Endothelial cell of umbilical vein (primary cell): ENCODE results near the gene PEX5. TPM values are rescaled to one million over a fixed set of nuclear protein-coding genes. Genes with fewer than 3 reads are reported as not detected.
"Not testable (repeated sequence)": the region's sequence is repeated elsewhere in the genome, so short reads cannot be mapped to it uniquely, and the experiment has no call there.

ENCODE experiments used
- BruUV-seq: library from RNA; stranded (reverse); fragments of 400-500 nt; replicated peaks from 2 replicates; lab custom pipeline; 2021; lab: Mats Ljungman, UMichigan
- CTCF ChIA-PET: fragments of 300-600, 350-600 bp; sonication (Branson Sonifier 250); formaldehyde crosslinking; loops from one replicate; lab custom pipeline; 2021; ENCODE audit warnings: antibody characterized with exemption, inconsistent platforms; lab: Charles Lee
- POLR2A ChIA-PET: fragments of 300-600, 350-600 bp; sonication (Branson Sonifier 250); formaldehyde crosslinking; loops from one replicate; lab custom pipeline; 2021; ENCODE audit warnings: antibody characterized with exemption, inconsistent platforms; lab: Charles Lee
- DNase-seq: peaks from one replicate; pipeline ENCODE4 v3.0.0-alpha.2; 2011; ENCODE audit warnings: low read depth, low spot score
- FAIRE-seq: peaks from 2 replicates; lab custom pipeline; 2011; peaks lifted over from hg19 to GRCh38; lab: Jason Lieb, UNC
- H2AFZ ChIP-seq: 2 replicates; pipeline ENCODE4 v1.6.0; 2012; ENCODE audit warnings: low read depth, low read length, control low read depth, inconsistent platforms
- H3K27ac ChIP-seq: 2 replicates; pipeline ENCODE4 v1.5.1; 2011; ENCODE audit warnings: low read depth, mild to moderate bottlenecking, control low read depth, low read length, moderate library complexity; ENCODE audit not compliant: insufficient read depth
- H3K27me3 ChIP-seq, 2 experiments: 2 replicates each; pipeline versions ENCODE4 v1.6.0 to v1.6.1; 2011; ENCODE audit warnings: low read length in 2 of 2, mixed read lengths in 1 of 2; ENCODE audit not compliant: control insufficient read depth in 2 of 2, insufficient read depth in 2 of 2
- H3K36me3 ChIP-seq, 2 experiments: 2 replicates in 1 of 2; 3 replicates in 1 of 2; pipeline ENCODE4 v1.5.1; 2011; ENCODE audit warnings: low read length in 2 of 2, mild to moderate bottlenecking in 1 of 2, moderate library complexity in 1 of 2; ENCODE audit not compliant: control insufficient read depth in 2 of 2, insufficient read depth in 2 of 2; ENCODE audit errors: extremely low read depth in 1 of 2
- H3K4me1 ChIP-seq: 3 replicates; pipeline ENCODE4 v1.5.1; 2011; ENCODE audit warnings: mild to moderate bottlenecking, low read length; ENCODE audit not compliant: control insufficient read depth, insufficient read depth; ENCODE audit errors: extremely low read depth
- H3K4me2 ChIP-seq: 2 replicates; pipeline ENCODE4 v1.6.1; 2011; ENCODE audit warnings: low read length, control low read depth, mixed read lengths; ENCODE audit not compliant: insufficient read depth
- H3K4me3 ChIP-seq, 3 experiments: fragments of 200-600 bp in 1 of 3; sonication (generic), shearing (Covaris generic) in 1 of 3; replicated peaks in 1 of 3; 2 replicates each; pipeline ENCODE4 v1.5.1; 2011 to 2016; ENCODE audit warnings: control low read depth in 3 of 3, low read length in 3 of 3, mild to moderate bottlenecking in 2 of 3, inconsistent platforms in 1 of 3, low read depth in 1 of 3, moderate library complexity in 1 of 3; ENCODE audit not compliant: insufficient read depth in 1 of 3
- H3K79me2 ChIP-seq: 2 replicates; pipeline ENCODE4 v1.6.0; 2012; ENCODE audit warnings: low read length, inconsistent platforms; ENCODE audit not compliant: control insufficient read depth, insufficient read depth
- H3K9ac ChIP-seq: replicated peaks from 2 replicates; pipeline ENCODE3; 2011; ENCODE audit warnings: low read length, control low read depth; ENCODE audit not compliant: insufficient read depth; ENCODE audit errors: extremely low read depth
- H3K9me1 ChIP-seq: replicated peaks from 3 replicates; pipeline ENCODE4 v1.6.0; 2011; ENCODE audit warnings: mild to moderate bottlenecking, low read length; ENCODE audit not compliant: control insufficient read depth, insufficient read depth; ENCODE audit errors: extremely low read depth
- H3K9me3 ChIP-seq: replicated peaks from 2 replicates; pipeline ENCODE4 v1.5.1; 2012; ENCODE audit warnings: low read length, inconsistent platforms; ENCODE audit not compliant: control insufficient read depth, insufficient read depth
- H4K20me1 ChIP-seq: replicated peaks from 2 replicates; pipeline ENCODE3; 2011; ENCODE audit warnings: mild to moderate bottlenecking, low read length; ENCODE audit not compliant: control insufficient read depth, insufficient read depth; ENCODE audit errors: extremely low read depth
- FOS ChIP-seq: IDR thresholded peaks from 2 replicates; pipeline ENCODE4 v1.6.1; 2011; ENCODE audit warnings: mild to moderate bottlenecking, low read length, moderate library complexity, borderline replicate concordance; ENCODE audit not compliant: insufficient read depth
- JUN ChIP-seq: IDR thresholded peaks from 2 replicates; pipeline ENCODE4 v1.6.1; 2011; ENCODE audit warnings: borderline replicate concordance, low read depth; ENCODE audit not compliant: insufficient read length, insufficient read depth
- MAX ChIP-seq: IDR thresholded peaks from 2 replicates; pipeline ENCODE4 v1.6.1; 2011; ENCODE audit not compliant: insufficient read depth, insufficient read length
- POLR2AphosphoS5 ChIP-seq: IDR thresholded peaks from 2 replicates; pipeline ENCODE4 v1.6.1; 2012; ENCODE audit warnings: low read depth, mild to moderate bottlenecking, control low read depth, low read length, moderate library complexity; ENCODE audit not compliant: insufficient read depth
- dilution Hi-C: fragments of 300-500 bp; cut with MboI; formaldehyde crosslinking; loops from one replicate; pipeline ENCODE4 v1.15.0; 2019; ENCODE audit warnings: low sequenced_read_pairs; ENCODE audit not compliant: extremely low pct_ligation_motif_present
- intact Hi-C: fragments of 100-400 bp; cut with micrococcal nuclease; formaldehyde crosslinking; loops from one replicate; pipeline ENCODE4 v1.10.0; 2022
- polyA plus RNA-seq, 4 experiments: library from polyadenylated mRNA; depleted of rRNA in 3 of 4; stranded (reverse) in 3 of 4; unstranded in 1 of 4; fragments of >200 nt; gene quantifications; 2 replicates each; pipeline versions ENCODE4 v1.2.1 to v1.2.3, GENCODE V29; 2011 to 2012; ENCODE audit warnings: missing spikeins in 1 of 4
- total RNA-seq: library from RNA; stranded (reverse); gene quantifications from 2 replicates; pipeline ENCODE4 v1.2.3, GENCODE V29; 2021

Gene PEX5
- total and polyA plus RNA-seq, 2 donors (not counting 3 experiments of a cell fraction or from before 2014, with no cell fraction given): 12.9 to 32.3 TPM

GRCh38 chr12:7213745-7214144 lies 24.3 kb downstream of the PEX5 start:
- DNase-seq, H3K27ac ChIP-seq, POLR2A ChIA-PET, H3K27me3 ChIP-seq, H3K4me3 ChIP-seq, H3K4me2 ChIP-seq, H3K9ac ChIP-seq, CTCF ChIA-PET, H3K4me1 ChIP-seq, H3K9me1 ChIP-seq, H2AFZ ChIP-seq, BruUV-seq, FAIRE-seq, intact Hi-C loops, H3K9me3 ChIP-seq, H4K20me1 ChIP-seq, H3K79me2 ChIP-seq, dilution Hi-C loops: not testable (repeated sequence)
- peaks cover 2 to 13% of the 10 kb centered on the region in 2 experiments for H3K36me3 ChIP-seq

GRCh38 chr12:7217475-7218069 lies 28.1 kb downstream of the PEX5 start:
- H3K36me3 ChIP-seq: no peaks in the 10 kb centered on the region
- H2AFZ ChIP-seq: no peak overlapping the region
- DNase-seq: no peak
- FAIRE-seq: no peak
- H3K4me2 ChIP-seq: no peak overlapping the region
- no peaks in the 10 kb centered on the region for H3K79me2 ChIP-seq
- no peak for TF ChIP-seq POLR2AphosphoS5
- no peak for TF ChIP-seq JUN
- TF ChIP-seq MAX: no peak
- TF ChIP-seq FOS: no peak
- H3K9me3 ChIP-seq: no peaks in the 10 kb centered on the region
- no TSS peak for BruUV-seq
- CTCF ChIA-PET: no interaction called here
- no peak overlapping the region for H3K27ac ChIP-seq
- dilution Hi-C loops: no loop called here
- H3K4me1 ChIP-seq: no peaks in the 10 kb centered on the region
- no peaks in the 10 kb centered on the region for H4K20me1 ChIP-seq
- POLR2A ChIA-PET: no interaction called here
- no peak overlapping the region for H3K9ac ChIP-seq
- H3K27me3 ChIP-seq: no peaks in the 10 kb centered on the region
- H3K4me3 ChIP-seq: no peak overlapping the region
- intact Hi-C loops: loop anchor here (5.0 kb wide), 2 partner anchors 225 to 590 kb away; partner anchors contain the start of gene CD163L1
- H3K9me1 ChIP-seq: no peaks in the 10 kb centered on the region
